ENCODE results near the gene SEPTIN2.
"Not testable (repeated sequence)": the region's sequence is repeated elsewhere in the genome, so short reads cannot be mapped to it uniquely, and the experiment has no call there.

Gene SEPTIN2

DNA sequence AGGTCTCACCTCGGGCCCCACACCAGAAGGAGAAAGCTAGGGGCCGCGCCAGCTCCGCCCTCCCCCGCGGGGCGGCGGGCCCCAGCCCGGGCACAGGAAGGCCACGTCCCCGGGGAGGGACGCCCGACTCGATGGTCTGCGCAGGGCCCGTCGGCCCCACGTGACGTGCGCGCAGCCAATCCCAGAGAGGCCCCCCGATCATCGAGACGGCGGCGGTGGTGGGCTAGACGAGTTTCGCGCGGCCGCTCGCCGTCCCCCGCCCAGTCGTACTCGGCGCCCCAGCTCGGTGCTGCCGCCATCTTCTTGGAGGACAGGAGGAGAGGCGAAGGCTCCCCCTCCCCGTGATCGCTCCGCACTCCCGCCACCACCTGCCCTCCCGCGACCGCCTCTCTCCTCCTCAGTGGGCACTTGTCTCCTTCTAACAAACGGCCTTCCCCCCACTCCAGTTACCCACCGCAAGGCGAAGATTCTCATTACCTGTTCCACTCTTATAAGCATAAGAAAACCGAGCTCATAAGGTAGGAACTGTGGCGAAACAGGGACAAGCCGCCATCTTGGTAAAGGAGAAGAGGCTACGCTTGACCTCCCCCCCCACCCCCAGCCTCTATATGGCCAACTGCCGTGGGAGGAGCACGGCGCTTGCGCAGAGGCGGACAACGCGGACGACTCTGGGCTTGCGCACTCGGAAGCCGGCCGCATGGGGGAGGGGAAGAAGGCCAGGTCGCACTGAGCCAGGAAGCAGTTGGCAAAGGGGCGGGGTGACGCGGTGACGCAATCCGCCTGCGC is 439 bp upstream of the SEPTIN2 start, which contains the start of gene HDLBP:
Gene HDLBP (minus strand): TSS at position 580 of the 786 bp plus-strand sequence. CDS start 48,803 bp downstream, outside the sequence.
- peak; percentile 100 for DNase-seq

DNA sequence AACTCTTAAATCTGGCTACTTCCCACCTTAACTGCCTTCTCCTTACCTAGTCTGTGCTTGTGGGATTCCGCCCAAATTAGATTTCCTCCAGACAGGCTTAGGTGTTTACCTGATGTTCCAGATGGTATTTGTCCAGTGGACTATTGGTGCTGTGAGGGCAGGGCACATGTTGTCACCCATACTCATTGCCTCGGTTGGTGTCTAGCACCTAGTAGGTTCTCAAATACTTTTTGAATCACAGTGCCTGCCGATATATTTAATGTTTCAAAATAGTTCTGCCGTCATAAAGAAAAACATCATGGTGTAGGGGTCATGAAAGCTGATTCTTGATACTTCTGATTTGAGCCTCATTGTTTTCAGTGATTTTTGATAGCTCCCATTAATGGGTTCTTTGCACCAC is 1.1 kb downstream of the SEPTIN2 start:
- no peak for DNase-seq

DNA sequence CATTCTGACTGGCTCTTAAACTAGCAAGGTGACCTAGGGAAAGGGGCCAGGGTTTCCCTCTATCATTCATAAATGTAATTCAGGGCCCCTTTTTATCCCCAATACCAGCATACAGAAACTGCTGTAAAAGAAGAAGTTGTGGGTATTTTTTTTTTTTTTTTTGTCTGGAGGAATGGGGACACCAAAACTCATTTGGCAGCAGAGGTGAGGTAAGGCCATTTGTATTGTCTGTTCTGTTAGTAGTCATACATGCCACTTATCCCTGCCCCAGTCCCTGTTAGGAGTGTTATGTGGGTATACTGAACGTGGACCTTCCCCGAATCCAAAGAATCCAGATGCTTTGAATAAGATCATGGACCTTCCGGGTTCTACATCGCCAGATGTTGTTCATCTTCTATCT is 1.7 kb downstream of the SEPTIN2 start:
- no peak for DNase-seq

DNA sequence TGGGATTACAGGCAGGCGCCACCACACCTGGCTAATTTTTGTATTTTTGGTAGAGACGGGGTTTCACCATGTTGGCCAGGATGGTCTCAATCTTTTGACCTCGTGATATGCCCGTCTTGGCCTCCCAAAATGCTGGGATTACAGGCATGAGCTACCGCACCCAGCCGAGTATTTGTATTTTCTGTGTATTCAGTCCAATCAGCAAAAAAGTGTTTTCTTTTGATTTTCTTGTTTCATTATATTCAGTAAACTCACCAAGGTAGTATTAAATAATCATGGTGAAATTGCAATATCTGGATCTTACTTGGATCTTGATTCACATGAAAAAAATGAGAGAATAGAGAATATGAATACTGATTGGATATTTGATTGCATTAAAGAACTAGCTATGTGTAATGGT is 3.1 kb downstream of the SEPTIN2 start:
- DNase-seq: not testable (repeated sequence)

DNA sequence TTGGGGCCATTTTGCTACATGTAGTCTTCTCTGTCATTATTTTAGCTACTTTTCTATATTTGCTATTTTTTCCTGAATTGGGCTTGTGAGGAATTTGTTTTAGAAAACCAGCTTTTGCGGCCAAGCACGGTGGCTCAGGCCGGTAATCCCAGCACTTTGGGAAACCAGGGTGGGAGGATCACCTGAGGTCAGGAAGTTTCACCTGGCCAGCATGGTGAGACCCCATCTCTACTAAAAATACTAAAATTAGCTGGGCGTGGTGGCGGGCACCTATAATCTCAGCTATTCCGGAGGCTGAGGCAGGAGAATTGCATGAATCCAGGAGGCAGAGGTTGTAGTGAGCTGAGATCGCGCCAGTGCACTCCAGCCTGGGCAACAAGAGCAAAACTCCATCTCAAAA is 4.7 kb downstream of the SEPTIN2 start:
- no peak for DNase-seq

DNA sequence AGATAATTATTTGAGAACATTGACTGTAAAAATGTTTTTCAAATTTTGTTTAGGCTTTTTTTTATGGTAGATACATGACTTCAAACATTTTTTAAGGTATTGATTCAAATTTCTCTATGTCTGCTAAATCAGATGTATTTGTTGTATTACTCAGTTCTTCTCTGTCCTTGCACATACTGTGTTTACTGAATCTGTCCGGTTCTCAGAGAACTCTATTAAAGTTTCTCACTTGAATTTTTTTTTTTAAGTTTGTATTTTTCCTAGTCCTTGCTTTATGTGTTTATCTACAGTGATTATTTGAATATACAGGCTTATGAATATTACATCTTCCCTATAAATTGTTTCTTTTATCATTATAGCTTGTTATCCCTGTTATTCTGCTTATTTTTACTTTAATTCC is 5.3 kb downstream of the SEPTIN2 start:
- no peak for DNase-seq

DNA sequence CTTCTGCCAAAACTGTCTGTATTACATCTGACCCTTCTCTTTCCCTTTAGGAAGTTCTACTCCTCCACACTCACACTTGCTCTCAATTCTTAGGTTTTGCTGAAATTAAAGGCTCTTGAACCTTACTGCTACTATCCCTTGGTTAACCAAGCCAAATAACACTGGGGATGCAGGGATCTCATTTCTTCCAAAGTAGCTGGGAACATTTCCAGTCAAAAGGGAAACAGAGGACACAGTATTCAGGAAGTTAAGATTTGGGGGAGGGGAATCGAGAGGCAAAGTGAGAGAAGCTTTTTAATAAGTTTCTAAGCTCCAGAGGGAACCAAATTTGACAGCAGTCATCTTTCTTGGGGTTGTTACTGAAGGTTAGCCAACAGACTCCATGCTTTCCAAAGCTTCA is 6.2 kb downstream of the SEPTIN2 start:
- no peak for DNase-seq

DNA sequence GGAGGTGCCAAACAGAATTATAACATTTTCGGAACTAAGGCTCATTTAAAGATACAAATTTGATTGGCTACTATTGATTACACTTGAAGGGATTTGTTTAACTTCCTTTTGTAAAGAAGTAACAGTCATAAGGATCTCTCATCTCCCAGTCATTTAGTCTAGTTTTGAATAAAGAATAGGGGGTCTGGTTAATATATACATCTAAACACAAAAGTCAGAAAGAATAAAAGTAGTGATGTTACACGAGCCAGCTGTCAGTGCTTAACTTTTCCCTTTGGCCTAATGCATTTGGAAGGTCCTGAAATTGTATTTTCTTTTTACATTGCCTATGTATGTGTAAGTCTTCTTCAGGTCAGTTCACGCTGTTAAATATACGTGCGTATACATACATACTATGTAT is 8.1 kb downstream of the SEPTIN2 start:
- DNase-seq: no peak

DNA sequence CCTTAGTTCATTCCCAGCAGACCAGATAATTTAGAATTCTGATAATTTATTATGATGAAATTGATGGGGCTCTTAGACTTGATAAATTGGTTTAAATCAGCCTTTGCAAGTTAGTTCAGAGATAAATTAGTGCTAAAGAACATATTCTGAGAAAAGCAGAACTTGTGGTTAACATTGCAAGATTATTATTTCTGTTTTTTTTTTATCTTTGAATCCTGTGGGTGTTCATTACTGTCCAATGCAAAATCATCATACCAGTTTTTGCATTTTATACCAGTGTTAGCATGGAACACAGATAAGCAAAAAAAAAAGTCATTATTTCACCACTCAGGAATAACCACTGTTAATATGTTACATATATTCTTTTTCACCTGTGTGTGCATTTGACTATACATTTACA is 9.1 kb downstream of the SEPTIN2 start:
- no peak for DNase-seq

DNA sequence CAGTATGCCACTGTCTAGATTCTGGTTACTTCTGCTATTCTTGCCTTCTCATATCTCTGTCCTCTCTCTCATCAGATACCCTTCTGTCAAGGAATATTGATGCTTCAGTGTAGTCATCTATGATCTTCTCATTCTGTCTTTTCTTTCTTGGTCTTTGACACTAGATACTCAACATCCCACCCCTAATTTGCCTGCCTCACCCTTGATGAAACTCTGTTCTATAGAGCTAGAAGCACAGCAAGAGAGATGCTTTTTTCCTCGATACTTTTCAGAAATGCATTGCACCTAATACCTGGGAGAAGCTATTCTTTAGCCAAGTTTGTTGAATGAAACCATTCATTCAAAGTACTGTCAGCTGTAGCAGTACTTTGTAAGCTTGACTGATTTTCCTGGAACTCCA is 9.5 kb downstream of the SEPTIN2 start:
- DNase-seq: no peak

DNA sequence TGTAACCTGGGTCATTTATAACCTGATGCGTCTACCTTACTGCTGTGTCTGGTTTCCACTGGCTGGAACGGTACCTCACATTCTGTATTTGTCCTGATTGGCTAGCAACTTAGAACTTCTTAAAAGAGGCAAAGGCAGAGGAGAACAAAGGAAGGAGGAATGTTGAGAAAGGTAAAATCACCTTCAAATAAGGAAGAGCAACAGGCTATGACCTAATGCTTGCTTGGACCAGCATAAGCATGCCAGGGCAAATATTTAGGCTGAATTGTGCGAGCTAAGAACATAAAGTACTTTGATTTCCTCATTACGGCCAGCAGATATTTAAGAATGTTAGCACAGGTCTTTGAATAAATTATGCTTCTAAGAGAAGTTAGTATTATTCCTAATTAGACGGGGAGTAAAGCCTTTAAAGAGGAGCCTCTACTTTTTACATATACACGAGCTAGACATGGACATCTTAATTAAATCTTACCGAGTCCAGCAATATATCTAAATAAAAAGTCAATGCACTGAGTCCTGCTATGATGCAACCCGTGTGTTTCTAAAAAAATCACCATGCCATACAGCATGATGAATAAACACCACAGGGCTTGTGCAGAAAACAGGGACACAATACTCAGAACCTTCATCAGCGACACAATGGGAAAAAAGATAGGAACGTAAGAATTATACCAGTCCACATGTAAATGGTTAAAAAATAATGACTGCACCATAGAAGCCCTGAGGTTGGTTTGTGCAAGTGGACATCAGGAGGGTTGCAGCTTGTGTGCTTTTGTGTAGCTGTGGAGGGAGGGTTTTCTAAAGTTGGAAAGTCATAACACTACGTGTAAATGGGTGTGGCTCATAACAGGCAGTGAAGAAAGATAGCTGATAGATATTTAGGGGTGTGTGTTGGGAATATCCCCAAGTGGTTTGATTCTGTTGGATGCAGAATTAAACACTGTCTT is 14.2 kb downstream of the SEPTIN2 start:
- DNase-seq: no peak

DNA sequence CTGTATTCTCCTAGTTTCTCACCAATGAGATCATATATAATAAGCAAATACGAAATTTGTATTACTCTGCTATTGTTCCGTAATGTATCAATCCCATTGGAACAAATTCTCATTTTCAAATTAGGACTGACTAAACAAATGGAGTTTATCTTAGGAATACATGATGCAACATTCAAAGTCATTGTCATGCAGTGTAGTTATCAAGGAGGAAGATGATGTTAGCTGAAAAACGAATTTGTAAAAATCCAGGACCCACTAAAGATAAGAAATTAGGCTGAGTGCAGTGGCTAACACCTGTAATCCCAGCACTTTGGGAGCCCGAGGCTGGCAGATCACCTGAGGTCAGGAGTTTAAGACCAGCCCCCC is 14.9 kb downstream of the SEPTIN2 start:
- no peak for DNase-seq

DNA sequence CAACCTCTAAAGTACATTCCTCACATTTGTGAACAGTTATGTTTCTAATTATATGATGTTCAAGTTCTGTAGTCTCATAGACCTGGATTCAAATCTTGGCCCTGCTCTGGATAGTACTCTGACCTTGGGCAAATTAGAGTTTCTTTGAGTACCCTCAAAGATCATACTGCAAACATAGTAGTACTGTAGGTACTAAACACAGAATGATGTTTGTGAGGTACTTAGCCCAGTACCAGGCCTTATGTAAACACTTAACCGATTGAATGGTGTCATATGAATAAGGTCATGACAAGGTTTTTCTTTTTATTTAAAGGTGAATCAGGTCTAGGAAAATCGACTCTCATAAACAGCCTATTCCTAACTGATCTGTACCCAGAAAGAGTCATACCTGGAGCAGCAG is 19.1 kb downstream of the SEPTIN2 start:
- DNase-seq: no peak

DNA sequence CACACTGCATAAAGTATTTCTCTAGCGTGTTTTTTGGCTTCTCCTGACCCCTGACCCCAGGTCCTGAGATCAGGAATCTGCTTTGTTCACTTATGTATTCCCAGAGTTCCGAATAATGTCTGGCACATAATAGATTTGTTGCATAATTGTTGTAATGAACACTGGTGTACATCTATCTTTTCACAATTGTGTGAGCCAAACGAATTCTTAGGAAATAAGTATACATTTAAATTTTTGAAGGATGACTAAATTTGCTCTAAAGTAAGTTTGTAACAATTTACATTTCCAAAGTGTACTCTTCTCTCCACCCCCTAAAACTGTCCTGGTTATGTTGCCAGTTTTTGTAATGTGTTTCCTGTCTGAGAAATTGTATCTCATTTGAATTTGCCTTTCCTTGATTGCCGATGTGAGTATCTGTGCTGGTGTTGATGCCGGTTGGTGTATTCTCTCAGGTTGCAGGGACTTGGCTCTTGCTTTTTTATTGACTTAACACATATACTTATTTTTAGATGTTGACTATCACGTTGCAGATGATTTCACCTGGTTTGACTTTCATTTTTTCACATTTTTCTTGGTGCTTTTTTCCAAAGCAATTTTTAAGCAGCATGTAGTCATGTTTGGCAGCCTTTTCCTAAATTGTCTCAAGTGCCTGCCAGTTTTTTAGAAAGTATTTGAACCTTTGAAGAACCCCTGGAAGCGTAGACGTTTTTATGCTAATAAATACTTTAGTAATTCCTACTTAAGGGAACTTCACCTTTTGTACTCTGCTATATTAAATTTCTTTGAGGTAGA is 24.3 kb downstream of the SEPTIN2 start:
- no peak for DNase-seq

DNA sequence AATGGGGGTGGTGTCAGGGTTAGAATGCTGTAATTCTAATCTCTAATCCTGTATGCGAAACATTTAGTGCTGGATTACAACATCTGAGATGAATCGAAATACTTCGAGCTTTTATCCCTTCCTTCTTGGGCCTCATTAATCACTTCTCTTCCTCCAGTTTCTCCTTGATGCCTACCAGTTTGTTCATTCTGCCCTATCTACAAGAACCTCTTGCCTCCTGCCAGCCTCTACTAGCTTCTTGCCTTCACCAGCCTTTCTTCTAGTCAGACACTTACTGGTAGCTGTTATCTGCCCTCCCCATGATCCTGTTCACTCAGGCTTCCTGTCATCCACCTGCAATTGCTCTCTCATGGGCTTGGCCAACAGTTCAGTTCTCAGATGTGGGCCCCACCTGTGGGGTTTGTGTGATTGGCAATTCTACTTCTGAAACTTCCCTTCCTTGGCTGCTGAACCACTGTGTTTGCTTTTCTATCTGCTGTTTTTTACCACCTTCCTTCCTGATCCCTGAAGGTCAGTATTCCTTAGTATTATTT is 25.0 kb downstream of the SEPTIN2 start:
- no peak for DNase-seq

DNA sequence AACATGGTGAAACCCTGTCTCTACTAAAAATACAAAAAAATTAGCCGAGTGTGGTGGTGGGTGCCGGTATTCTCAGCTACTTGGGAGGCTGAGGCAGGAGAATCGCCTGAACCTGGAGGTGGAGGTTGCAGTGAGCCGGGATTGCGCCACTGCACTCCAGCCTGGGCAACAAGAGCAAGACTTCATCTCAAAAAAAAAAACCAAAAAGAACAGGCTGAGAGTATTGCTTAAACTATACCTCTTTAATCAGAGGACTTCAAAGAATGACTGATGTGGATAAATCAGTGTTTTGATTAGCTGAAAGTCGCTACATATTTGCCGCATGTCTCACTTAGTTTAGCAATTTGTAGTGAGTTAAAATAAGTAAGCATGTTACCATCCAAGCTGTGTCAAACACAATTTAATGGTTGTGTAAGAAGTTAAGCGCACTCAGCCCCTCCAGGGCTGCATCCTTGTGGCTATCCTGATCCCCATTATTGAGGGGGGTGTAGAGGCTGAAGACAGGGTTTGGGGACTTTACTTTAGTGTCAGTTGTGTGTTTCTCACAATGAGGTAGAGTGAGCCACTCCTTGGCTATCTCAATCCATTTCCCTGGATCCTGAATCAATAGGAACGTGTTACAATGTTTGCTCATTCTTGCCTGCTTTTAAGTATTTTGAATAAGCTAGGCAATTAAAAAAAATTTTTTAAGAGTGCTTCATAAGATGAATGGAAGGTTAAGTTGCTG is 29.4 kb downstream of the SEPTIN2 start:
- DNase-seq: no peak

DNA sequence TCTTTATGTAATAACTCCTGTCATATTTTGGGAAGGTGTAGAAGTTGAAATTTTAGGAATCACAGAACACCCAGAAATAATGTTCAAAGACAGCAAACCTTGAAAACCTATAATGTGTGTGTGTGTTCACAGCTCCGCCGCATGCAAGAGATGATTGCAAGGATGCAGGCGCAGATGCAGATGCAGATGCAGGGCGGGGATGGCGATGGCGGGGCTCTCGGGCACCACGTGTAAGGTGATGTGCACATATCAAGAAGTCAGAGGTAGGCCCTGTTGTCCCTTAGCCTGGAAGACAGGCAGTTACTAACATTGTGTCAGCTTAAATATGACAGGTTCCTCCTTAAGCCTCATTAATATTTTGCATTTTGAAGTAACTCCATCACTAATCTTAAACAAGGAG is 34.2 kb downstream of the SEPTIN2 start:
- no peak for DNase-seq

DNA sequence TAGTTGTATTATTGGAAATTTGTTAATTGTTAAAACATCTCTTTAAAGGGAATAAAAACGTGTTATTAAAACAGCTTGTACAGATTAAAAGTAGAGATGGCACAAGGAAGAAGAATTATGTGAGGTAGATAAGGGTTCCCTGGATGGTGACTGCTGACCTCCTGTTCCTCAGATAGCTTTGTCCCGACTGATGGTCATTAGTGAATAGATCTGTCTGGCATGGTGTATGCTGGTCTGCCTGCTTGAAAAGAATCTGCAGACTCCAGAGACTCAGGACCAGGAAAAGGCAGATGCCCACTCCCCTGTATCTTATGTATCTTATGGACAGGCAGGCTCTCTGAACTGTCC is 34.8 kb downstream of the SEPTIN2 start:
- DNase-seq: no peak

DNA sequence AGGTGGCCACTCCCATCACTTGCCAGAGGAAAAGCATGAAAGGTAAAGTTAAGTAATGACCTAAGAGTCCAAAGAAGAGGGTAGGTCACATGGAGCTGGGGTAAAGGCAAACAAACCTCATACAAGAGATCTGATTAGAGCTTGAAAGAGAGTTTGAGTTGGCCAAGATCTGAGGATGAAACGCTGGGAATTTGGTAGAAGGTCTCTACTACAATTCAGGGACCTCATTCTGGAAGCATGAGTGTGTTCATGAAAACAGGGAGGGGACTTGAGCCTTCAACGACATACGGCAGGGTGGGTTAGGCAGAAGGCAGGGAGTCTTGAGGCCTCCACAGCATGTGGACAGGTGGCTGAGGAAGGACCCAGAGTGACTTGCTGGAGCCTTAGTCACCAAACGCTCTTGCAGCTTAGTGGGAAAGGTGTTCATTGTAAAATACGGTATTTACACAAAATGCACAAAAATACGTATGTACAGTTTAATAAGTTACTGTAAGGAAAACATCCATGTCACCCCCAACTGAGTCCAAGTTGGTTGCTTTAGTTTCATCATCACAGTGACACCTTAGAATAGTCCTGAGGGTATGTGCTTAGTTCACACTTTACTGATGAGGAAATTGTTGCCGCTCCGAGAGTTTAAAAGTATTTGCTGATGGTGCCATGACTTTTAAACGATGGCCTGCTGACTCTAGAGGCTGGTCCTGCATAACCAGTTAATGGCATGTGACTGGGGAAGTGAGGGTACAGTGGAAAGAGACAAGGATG is 35.3 kb downstream of the SEPTIN2 start:
- DNase-seq: no peak

DNA sequence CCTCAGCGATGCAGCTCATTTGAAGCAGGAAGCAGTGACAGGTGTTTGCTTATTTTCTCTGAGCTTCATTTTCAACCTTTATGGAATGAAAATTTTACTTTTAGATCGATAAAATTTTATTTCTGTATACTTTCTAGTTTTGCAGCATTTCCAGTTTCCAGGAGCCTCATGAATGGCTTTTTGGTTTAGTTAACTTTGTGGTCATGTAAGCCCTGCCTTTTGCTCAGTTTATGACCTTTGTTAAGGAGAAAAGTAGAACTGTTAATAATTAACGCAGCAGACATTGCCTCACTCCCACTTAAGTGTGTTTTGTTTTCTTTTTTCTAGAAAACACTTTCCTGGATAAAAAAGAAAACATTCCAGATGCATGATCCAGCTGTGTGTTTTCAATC is 35.9 kb downstream of the SEPTIN2 start:
- DNase-seq: no peak

DNA sequence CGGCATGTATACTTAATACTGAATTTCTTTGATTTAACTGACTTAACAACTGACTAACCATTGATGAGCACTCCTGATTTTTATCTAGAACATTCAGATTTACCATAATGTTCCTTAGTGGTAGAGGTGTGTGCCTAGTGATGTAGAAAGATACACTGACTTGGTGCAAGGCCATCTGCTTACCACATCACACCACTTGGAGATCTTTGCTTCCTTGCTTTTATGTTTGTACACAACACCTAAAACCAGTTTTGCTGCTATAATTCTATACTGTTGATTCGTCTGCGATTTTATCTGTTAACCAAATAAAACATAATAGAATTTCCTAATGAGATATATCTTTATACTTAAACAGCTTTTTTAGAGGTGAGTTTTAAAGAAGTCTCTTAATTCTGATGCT is 36.5 kb downstream of the SEPTIN2 start:
- DNase-seq: no peak
